ENCODE results near the gene CRELD1. TPM values are rescaled to one million over a fixed set of nuclear protein-coding genes. Genes with fewer than 3 reads are reported as not detected.
A peak's percentile ranks its signal among the peaks of the same experiment; 100 is the strongest.

Gene CRELD1
- total and polyA plus RNA-seq, 2 of the 13 experiments (the other 11 are each of a cell fraction or from before 2014, with no cell fraction given): 27.1 to 61.9 TPM

DNA sequence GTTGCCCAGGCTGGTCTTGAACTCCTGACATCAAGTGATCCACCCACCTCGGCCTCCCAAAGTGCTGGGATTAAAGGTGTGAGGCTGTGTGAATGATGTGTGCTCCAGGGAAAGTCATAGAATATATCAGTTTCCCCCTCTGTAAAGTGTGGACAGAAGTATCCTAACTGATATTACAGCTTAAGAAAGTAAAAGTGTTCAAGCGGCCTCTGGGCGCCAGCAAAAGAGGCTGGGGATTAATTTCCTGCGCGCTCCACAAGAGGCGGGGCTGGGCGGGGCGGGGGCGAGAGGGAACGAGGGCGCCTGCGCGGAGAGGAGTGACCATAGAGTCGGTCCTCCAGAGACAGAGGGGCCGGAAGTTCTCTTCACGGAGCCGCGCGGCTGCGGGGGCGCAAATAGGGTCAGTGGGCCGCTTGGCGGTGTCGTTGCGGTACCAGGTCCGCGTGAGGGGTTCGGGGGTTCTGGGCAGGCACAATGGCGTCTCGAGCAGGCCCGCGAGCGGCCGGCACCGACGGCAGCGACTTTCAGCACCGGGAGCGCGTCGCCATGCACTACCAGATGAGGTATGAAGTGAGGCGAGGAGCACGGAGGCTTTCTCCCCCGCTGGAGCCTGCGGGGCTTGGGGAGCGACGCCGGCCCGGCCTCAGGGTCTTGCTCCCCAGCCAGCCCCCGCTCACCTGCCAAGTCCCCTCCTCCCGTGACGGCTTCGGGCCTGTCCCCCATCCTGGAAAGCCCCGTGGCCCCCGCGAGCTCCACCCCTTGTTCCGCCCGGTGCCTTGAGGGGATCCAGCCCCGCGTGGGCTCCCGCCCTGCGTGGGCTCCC is 43.2 kb upstream of the CRELD1 start, which contains the start of gene JAGN1 (continued):
- TF ChIP-seq, protein P1, sequence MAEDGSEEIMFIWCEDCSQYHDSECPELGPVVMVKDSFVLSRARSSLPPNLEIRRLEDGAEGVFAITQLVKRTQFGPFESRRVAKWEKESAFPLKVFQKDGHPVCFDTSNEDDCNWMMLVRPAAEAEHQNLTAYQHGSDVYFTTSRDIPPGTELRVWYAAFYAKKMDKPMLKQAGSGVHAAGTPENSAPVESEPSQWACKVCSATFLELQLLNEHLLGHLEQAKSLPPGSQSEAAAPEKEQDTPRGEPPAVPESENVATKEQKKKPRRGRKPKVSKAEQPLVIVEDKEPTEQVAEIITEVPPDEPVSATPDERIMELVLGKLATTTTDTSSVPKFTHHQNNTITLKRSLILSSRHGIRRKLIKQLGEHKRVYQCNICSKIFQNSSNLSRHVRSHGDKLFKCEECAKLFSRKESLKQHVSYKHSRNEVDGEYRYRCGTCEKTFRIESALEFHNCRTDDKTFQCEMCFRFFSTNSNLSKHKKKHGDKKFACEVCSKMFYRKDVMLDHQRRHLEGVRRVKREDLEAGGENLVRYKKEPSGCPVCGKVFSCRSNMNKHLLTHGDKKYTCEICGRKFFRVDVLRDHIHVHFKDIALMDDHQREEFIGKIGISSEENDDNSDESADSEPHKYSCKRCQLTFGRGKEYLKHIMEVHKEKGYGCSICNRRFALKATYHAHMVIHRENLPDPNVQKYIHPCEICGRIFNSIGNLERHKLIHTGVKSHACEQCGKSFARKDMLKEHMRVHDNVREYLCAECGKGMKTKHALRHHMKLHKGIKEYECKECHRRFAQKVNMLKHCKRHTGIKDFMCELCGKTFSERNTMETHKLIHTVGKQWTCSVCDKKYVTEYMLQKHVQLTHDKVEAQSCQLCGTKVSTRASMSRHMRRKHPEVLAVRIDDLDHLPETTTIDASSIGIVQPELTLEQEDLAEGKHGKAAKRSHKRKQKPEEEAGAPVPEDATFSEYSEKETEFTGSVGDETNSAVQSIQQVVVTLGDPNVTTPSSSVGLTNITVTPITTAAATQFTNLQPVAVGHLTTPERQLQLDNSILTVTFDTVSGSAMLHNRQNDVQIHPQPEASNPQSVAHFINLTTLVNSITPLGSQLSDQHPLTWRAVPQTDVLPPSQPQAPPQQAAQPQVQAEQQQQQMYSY (CRISPR knock-in tag; IDR thresholded peaks at IDR 0.05): no peak
- TF ChIP-seq HOXA7 (CRISPR knock-in tag; IDR thresholded peaks at IDR 0.05): no peak
- TF ChIP-seq SNRNP70 (IDR thresholded peaks at IDR 0.05; ENCODE audit: low read depth, low read length): no peak
- TF ChIP-seq, protein P2, sequence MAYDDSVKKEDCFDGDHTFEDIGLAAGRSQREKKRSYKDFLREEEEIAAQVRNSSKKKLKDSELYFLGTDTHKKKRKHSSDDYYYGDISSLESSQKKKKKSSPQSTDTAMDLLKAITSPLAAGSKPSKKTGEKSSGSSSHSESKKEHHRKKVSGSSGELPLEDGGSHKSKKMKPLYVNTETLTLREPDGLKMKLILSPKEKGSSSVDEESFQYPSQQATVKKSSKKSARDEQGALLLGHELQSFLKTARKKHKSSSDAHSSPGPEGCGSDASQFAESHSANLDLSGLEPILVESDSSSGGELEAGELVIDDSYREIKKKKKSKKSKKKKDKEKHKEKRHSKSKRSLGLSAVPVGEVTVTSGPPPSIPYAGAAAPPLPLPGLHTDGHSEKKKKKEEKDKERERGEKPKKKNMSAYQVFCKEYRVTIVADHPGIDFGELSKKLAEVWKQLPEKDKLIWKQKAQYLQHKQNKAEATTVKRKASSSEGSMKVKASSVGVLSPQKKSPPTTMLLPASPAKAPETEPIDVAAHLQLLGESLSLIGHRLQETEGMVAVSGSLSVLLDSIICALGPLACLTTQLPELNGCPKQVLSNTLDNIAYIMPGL (CRISPR knock-in tag; IDR thresholded peaks at IDR 0.05; ENCODE audit: borderline replicate concordance in 1 of 2, low read depth in 1 of 2): peak; percentile 70 to 95; a peak in 3 of 4 replicates
- TF ChIP-seq CENPT (CRISPR knock-in tag; IDR thresholded peaks at IDR 0.05; ENCODE audit: low read depth): peak; percentile 64; the same call in 1 of the 2 replicates
- TF ChIP-seq, protein P3, sequence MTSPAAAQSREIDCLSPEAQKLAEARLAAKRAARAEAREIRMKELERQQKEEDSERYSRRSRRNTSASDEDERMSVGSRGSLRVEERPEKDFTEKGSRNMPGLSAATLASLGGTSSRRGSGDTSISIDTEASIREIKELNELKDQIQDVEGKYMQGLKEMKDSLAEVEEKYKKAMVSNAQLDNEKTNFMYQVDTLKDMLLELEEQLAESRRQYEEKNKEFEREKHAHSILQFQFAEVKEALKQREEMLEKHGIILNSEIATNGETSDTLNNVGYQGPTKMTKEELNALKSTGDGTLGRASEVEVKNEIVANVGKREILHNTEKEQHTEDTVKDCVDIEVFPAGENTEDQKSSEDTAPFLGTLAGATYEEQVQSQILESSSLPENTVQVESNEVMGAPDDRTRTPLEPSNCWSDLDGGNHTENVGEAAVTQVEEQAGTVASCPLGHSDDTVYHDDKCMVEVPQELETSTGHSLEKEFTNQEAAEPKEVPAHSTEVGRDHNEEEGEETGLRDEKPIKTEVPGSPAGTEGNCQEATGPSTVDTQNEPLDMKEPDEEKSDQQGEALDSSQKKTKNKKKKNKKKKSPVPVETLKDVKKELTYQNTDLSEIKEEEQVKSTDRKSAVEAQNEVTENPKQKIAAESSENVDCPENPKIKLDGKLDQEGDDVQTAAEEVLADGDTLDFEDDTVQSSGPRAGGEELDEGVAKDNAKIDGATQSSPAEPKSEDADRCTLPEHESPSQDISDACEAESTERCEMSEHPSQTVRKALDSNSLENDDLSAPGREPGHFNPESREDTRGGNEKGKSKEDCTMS (CRISPR knock-in tag; conservative IDR thresholded peaks at IDR 0.05): no peak
- TF ChIP-seq, protein P4, sequence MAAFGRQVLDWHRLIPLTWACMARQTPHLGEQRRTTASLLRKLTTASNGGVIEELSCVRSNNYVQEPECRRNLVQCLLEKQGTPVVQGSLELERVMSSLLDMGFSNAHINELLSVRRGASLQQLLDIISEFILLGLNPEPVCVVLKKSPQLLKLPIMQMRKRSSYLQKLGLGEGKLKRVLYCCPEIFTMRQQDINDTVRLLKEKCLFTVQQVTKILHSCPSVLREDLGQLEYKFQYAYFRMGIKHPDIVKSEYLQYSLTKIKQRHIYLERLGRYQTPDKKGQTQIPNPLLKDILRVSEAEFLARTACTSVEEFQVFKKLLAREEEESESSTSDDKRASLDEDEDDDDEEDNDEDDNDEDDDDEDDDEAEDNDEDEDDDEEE (CRISPR knock-in tag; IDR thresholded peaks at IDR 0.05): peak; percentile 92
- TF ChIP-seq, protein P5, sequence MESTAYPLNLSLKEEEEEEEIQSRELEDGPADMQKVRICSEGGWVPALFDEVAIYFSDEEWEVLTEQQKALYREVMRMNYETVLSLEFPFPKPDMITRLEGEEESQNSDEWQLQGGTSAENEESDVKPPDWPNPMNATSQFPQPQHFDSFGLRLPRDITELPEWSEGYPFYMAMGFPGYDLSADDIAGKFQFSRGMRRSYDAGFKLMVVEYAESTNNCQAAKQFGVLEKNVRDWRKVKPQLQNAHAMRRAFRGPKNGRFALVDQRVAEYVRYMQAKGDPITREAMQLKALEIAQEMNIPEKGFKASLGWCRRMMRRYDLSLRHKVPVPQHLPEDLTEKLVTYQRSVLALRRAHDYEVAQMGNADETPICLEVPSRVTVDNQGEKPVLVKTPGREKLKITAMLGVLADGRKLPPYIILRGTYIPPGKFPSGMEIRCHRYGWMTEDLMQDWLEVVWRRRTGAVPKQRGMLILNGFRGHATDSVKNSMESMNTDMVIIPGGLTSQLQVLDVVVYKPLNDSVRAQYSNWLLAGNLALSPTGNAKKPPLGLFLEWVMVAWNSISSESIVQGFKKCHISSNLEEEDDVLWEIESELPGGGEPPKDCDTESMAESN (CRISPR knock-in tag; conservative IDR thresholded peaks at IDR 0.05): 0 out of 2 replicates have a peak, but pooled peaks have one; percentile 73
- TF ChIP-seq REL (CRISPR knock-in tag; conservative IDR thresholded peaks at IDR 0.05): no peak
- peak; percentile 73; the same call in 1 of the 2 replicates for TF ChIP-seq ZNF556 (CRISPR knock-in tag; IDR thresholded peaks at IDR 0.05; ENCODE audit: borderline replicate concordance)
- no peak for TF ChIP-seq TOE1 (CRISPR knock-in tag; IDR thresholded peaks at IDR 0.05)
- peak; percentile 96 for TF ChIP-seq DMAP1 (CRISPR knock-in tag; IDR thresholded peaks at IDR 0.05)
- TF ChIP-seq STAT5B (CRISPR knock-in tag; IDR thresholded peaks at IDR 0.05): no peak
- TF ChIP-seq NONO (IDR thresholded peaks at IDR 0.05): no peak
- 0 out of 2 replicates have a peak, but pooled peaks have one; percentile 55 for TF ChIP-seq NONO (CRISPR knock-in tag; conservative IDR thresholded peaks at IDR 0.05)
- 0 out of 2 replicates have a peak, but pooled peaks have one; percentile 44 for TF ChIP-seq HIVEP1 (CRISPR knock-in tag; IDR thresholded peaks at IDR 0.05)
- no peak; the same call in 1 of the 2 replicates for TF ChIP-seq ZNF878 (CRISPR knock-in tag; IDR thresholded peaks at IDR 0.05)
